OCI-M2 (cell line): ENCODE measurements around the gene KATNAL1.

ENCODE experiments used
- DNase-seq: peaks from one replicate; lab custom pipeline; 2025; ENCODE audit not compliant: unreplicated experiment; lab: John Stamatoyannopoulos, UW

KATNAL1 gene

GRCh38 chr13:30170569-30170968 is 136.8 kb downstream of the KATNAL1 start:
- DNase-seq: no peak

GRCh38 chr13:30169442-30169841 is 137.9 kb downstream of the KATNAL1 start:
- DNase-seq: no peak

- DNase-seq: no peak
Measured at GRCh38 chr13:30165796-30166195, 141.6 kb downstream of the KATNAL1 start.

- DNase-seq: no peak
Measured at GRCh38 chr13:30165071-30165470, 142.3 kb downstream of the KATNAL1 start.

- DNase-seq: no peak
Measured at GRCh38 chr13:30164146-30164545, 143.2 kb downstream of the KATNAL1 start.

- no peak for DNase-seq
Measured at GRCh38 chr13:30163441-30163840, 143.9 kb downstream of the KATNAL1 start.

- DNase-seq: no peak
Measured at GRCh38 chr13:30159446-30159839, 147.9 kb downstream of the KATNAL1 start.

- DNase-seq: no peak
Measured at GRCh38 chr13:30158774-30159445, 148.4 kb downstream of the KATNAL1 start.

- no peak for DNase-seq
Measured at GRCh38 chr13:30157616-30157993, 149.7 kb downstream of the KATNAL1 start.

GRCh38 chr13:30156826-30157615 is 150.3 kb downstream of the KATNAL1 start:
- DNase-seq: no peak

- DNase-seq: no peak
Measured at GRCh38 chr13:30156270-30156669, 151.1 kb downstream of the KATNAL1 start.

- DNase-seq: no peak
Measured at GRCh38 chr13:30154931-30155330, 152.4 kb downstream of the KATNAL1 start.

GRCh38 chr13:30154531-30154930 is 152.8 kb downstream of the KATNAL1 start:
- DNase-seq: no peak

- DNase-seq: no peak
Measured at GRCh38 chr13:30153545-30154426, 153.6 kb downstream of the KATNAL1 start.
